CD14-positive monocyte (primary cell): ENCODE measurements around the gene CD22. TPM values are rescaled to one million over a fixed set of nuclear protein-coding genes. Genes with fewer than 3 reads are reported as not detected.

ENCODE experiments used
- DNase-seq, 3 donors: peaks; one replicate each; pipeline ENCODE4 v3.0.0-alpha.2; 2011 to 2022
- H2AFZ ChIP-seq: 2 replicates; pipeline ENCODE4 v1.6.0; 2012; ENCODE audit warnings: mild to moderate bottlenecking, low read depth, low read length, inconsistent platforms; ENCODE audit not compliant: insufficient read depth, poor library complexity, severe bottlenecking
- H3K27ac ChIP-seq, 2 donors: 1 replicate in 1 of 2; 2 replicates in 1 of 2; pipeline ENCODE4 v1.5.1; 2012 to 2013; ENCODE audit warnings: low read length in 2 of 2, control low read depth in 1 of 2, inconsistent platforms in 1 of 2, low read depth in 1 of 2, mild to moderate bottlenecking in 1 of 2
- H3K27me3 ChIP-seq, 2 donors: one replicate each; pipeline versions ENCODE4 v1.6.0 to v1.6.1; 2011 to 2013; ENCODE audit warnings: low read length in 2 of 2; ENCODE audit not compliant: control insufficient read depth in 2 of 2, insufficient read depth in 2 of 2
- H3K36me3 ChIP-seq, 2 donors: replicated peaks in 1 of 2; 1 replicate in 1 of 2; 2 replicates in 1 of 2; pipeline versions ENCODE4 v1.5.1 to v1.6.1; 2012 to 2013; ENCODE audit warnings: low read length in 2 of 2, control low read depth in 1 of 2, inconsistent platforms in 1 of 2, mild to moderate bottlenecking in 1 of 2; ENCODE audit not compliant: insufficient read depth in 2 of 2, control insufficient read depth in 1 of 2
- H3K4me1 ChIP-seq, 2 donors: 1 replicate in 1 of 2; 2 replicates in 1 of 2; pipeline versions ENCODE4 v1.5.1 to v1.6.1; 2012 to 2013; ENCODE audit warnings: low read length in 2 of 2, control low read depth in 1 of 2, inconsistent platforms in 1 of 2, mild to moderate bottlenecking in 1 of 2, moderate library complexity in 1 of 2; ENCODE audit not compliant: insufficient read depth in 2 of 2, control insufficient read depth in 1 of 2
- H3K4me2 ChIP-seq: replicated peaks from 2 replicates; pipeline ENCODE3; 2012; ENCODE audit warnings: low read length, moderate library complexity, mild to moderate bottlenecking; ENCODE audit not compliant: poor library complexity, severe bottlenecking; ENCODE audit errors: extremely low read depth
- H3K4me3 ChIP-seq, 3 experiments: fragments of 200-600 bp in 1 of 3; sonication (generic) in 1 of 3; replicated peaks in 1 of 3; 1 replicate in 2 of 3; 2 replicates in 1 of 3; pipeline ENCODE4 v1.5.1; 2011 to 2013; ENCODE audit warnings: low read length in 3 of 3, mild to moderate bottlenecking in 3 of 3, control low read depth in 2 of 3, low read depth in 2 of 3, inconsistent platforms in 1 of 3, moderate library complexity in 1 of 3
- H3K79me2 ChIP-seq: 2 replicates; pipeline ENCODE4 v1.6.0; 2012; ENCODE audit warnings: mild to moderate bottlenecking, control low read depth, inconsistent platforms, low read length, moderate library complexity; ENCODE audit not compliant: insufficient read depth
- H3K9ac ChIP-seq: 2 replicates; pipeline ENCODE4 v1.6.0; 2017; ENCODE audit warnings: low read length, mild to moderate bottlenecking; ENCODE audit not compliant: insufficient read depth, poor library complexity, severe bottlenecking
- H3K9me3 ChIP-seq, 2 donors: replicated peaks in 1 of 2; 1 replicate in 1 of 2; 2 replicates in 1 of 2; pipeline versions ENCODE4 v1.5.1 to v1.6.1; 2012 to 2013; ENCODE audit warnings: low read length in 2 of 2, control low read depth in 1 of 2; ENCODE audit not compliant: control insufficient read depth in 1 of 2, insufficient read depth in 1 of 2
- H4K20me1 ChIP-seq: 2 replicates; pipeline ENCODE4 v1.6.0; 2012; ENCODE audit warnings: mild to moderate bottlenecking, low read length, control low read depth, moderate library complexity; ENCODE audit not compliant: insufficient read depth
- H3K27ac Mint-ChIP-seq, 7 donors: one replicate each; pipeline ENCODE4 v1.8.0; 2020; ENCODE audit warnings: mild to moderate bottlenecking in 7 of 7, mixed read lengths in 7 of 7, moderate library complexity in 6 of 7, inconsistent platforms in 2 of 7
- H3K27me3 Mint-ChIP-seq, 3 donors: one replicate each; pipeline ENCODE4 v1.8.0; 2021 to 2022; ENCODE audit warnings: low read depth in 3 of 3, mild to moderate bottlenecking in 3 of 3, mixed read lengths in 3 of 3, moderate library complexity in 3 of 3, inconsistent platforms in 1 of 3
- H3K36me3 Mint-ChIP-seq, 2 donors: one replicate each; pipeline ENCODE4 v1.8.0; 2020; ENCODE audit warnings: mixed read lengths in 2 of 2, inconsistent platforms in 1 of 2, mild to moderate bottlenecking in 1 of 2
- H3K4me1 Mint-ChIP-seq: one replicate; pipeline ENCODE4 v1.8.0; 2020; ENCODE audit warnings: mild to moderate bottlenecking, mixed read lengths
- H3K4me3 Mint-ChIP-seq, 2 donors: one replicate each; pipeline ENCODE4 v1.8.0; 2020; ENCODE audit warnings: mild to moderate bottlenecking in 2 of 2, mixed read lengths in 2 of 2, moderate library complexity in 1 of 2
- H3K9me3 Mint-ChIP-seq, 7 donors: one replicate each; pipeline ENCODE4 v1.8.0; 2020 to 2022; ENCODE audit warnings: mixed read lengths in 7 of 7, mild to moderate bottlenecking in 6 of 7, moderate library complexity in 6 of 7, inconsistent platforms in 2 of 7
- WGBS: methylation state at CpG from one replicate; pipeline ENCODE4 v1.1.5; 2013; ENCODE audit warnings: missing lambda C conversion rate; ENCODE audit not compliant: insufficient coverage; 5-methylcytosine and 5-hydroxymethylcytosine counted together
- intact Hi-C, 2 donors: fragments of 100-400 bp; cut with micrococcal nuclease; formaldehyde crosslinking; loops; one replicate each; pipeline versions ENCODE4 v1.15.0 to v1.15.1; 2023
- polyA plus RNA-seq, 3 donors: library from polyadenylated mRNA; depleted of rRNA in 1 of 3; unstranded in 2 of 3; stranded (reverse) in 1 of 3; fragments of 300-500 nt in 2 of 3; fragments of >200 nt in 1 of 3; fragmentation: Illumina TruSeq in 2 of 3; gene quantifications; 1 replicate in 2 of 3; 2 replicates in 1 of 3; pipeline ENCODE4 v1.2.3, GENCODE V29; 2012 to 2021
- TF ChIP-seq, protein P1 (sequence below): fragments of 200-600 bp; IDR thresholded peaks from one replicate; pipeline ENCODE4 v1.8.0; 2022; ENCODE audit warnings: antibody characterized with exemption, mild to moderate bottlenecking

The CD22 gene
- polyA plus RNA-seq, 3 donors = 0.24 to 4.8 (median 0.88) TPM

DNA sequence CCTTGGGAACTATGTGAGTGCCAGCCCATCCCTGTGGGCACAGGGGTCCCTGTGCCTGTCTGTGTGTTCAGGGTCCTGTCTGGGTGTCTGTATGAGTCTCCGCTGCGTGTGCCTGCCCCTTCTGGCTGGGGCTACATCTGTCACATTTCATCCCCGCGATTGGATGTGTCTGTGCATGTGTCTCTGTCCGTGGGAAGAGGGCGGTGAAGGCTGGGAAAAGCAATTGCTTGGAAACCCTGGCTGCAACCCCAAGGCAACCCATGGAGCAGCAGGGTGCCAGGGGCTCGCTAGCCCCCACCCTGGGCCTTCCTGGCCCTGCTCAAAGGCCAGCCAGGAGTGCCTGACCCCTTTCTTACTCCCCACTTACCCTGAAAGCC is 35.6 kb upstream of the CD22 start:
- Histone ChIP-seq H2AFZ (no peak overlapping the region), H3K27ac (no peak overlapping the region), H3K36me3 (no peaks in the 10 kb centered on the region), H3K9me3 (no peaks in the 10 kb centered on the region), H3K9ac (no peak overlapping the region), H4K20me1 (no peaks in the 10 kb centered on the region), H3K79me2 (no peaks in the 10 kb centered on the region), H3K4me1 (peaks cover 12 to 13% of the 10 kb centered on the region in 2 donors), H3K27me3 (peaks cover 0 to 7% of the 10 kb centered on the region in 2 donors), H3K4me2 (no peak overlapping the region), H3K4me3 (no peak overlapping the region)
- H3K27ac Mint-ChIP-seq = no peak overlapping the region
- H3K4me1 Mint-ChIP-seq = peaks cover 13% of the 10 kb centered on the region
- no peaks in the 10 kb centered on the region for H3K36me3 Mint-ChIP-seq
- DNase-seq = no peak
- TF ChIP-seq, protein P1, sequence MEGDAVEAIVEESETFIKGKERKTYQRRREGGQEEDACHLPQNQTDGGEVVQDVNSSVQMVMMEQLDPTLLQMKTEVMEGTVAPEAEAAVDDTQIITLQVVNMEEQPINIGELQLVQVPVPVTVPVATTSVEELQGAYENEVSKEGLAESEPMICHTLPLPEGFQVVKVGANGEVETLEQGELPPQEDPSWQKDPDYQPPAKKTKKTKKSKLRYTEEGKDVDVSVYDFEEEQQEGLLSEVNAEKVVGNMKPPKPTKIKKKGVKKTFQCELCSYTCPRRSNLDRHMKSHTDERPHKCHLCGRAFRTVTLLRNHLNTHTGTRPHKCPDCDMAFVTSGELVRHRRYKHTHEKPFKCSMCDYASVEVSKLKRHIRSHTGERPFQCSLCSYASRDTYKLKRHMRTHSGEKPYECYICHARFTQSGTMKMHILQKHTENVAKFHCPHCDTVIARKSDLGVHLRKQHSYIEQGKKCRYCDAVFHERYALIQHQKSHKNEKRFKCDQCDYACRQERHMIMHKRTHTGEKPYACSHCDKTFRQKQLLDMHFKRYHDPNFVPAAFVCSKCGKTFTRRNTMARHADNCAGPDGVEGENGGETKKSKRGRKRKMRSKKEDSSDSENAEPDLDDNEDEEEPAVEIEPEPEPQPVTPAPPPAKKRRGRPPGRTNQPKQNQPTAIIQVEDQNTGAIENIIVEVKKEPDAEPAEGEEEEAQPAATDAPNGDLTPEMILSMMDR = no peak
- H3K4me3 Mint-ChIP-seq = no peak overlapping the region
- peaks cover 0 to 2% (median 0%) of the 10 kb centered on the region in 7 donors for H3K9me3 Mint-ChIP-seq
- 83% methylated on average over 7 of the region's 7 CpGs for WGBS
- peaks cover 10 to 17% (median 15%) of the 10 kb centered on the region in 3 donors for H3K27me3 Mint-ChIP-seq
- intact Hi-C loops = no loop called here

DNA sequence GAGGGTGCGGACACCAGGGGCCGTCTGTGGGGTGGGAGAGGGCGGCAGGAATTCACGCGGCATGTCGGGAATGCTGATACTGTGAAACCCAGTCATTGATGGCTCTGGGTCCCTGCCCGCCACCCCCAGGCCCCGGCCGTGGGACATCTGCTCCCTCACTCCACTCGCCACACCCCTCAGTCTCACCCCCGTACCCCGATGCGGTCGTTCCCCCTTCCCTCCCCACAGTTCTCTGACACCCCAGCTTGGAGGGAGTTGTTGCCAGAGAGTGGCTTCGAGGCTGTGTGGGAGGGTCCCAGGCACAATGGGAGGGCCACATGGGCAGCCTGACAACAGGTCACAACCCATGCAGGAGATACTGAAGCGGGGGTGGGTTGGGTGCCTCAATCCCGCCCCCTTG is 35.2 kb upstream of the CD22 start:
- no peaks in the 10 kb centered on the region for H4K20me1 ChIP-seq
- intact Hi-C loops = no loop called here
- no peak overlapping the region for H3K27ac Mint-ChIP-seq

More for the DNA sequence above, 35.2 kb upstream of the CD22 start:
- H3K79me2 ChIP-seq = no peaks in the 10 kb centered on the region
- peaks cover 10 to 17% (median 15%) of the 10 kb centered on the region in 3 donors for H3K27me3 Mint-ChIP-seq
- 90% methylated on average over 3 of the region's 17 CpGs for WGBS
- no peak overlapping the region for H3K4me3 Mint-ChIP-seq
- no peaks in the 10 kb centered on the region for H3K9me3 ChIP-seq
- peaks cover 0 to 7% of the 10 kb centered on the region in 2 donors for H3K27me3 ChIP-seq
- H3K9me3 Mint-ChIP-seq = peaks cover 0 to 2% (median 0%) of the 10 kb centered on the region in 7 donors
- H3K4me1 ChIP-seq = peaks cover 12 to 13% of the 10 kb centered on the region in 2 donors
- no peak overlapping the region for H3K4me2 ChIP-seq
- no peaks in the 10 kb centered on the region for H3K36me3 Mint-ChIP-seq
- H3K4me3 ChIP-seq = no peak overlapping the region
- H3K9ac ChIP-seq = no peak overlapping the region
- H3K27ac ChIP-seq = no peak overlapping the region
- no peak overlapping the region for H2AFZ ChIP-seq
- TF ChIP-seq, protein P1 = no peak
- H3K4me1 Mint-ChIP-seq = peaks cover 13% of the 10 kb centered on the region
- no peaks in the 10 kb centered on the region for H3K36me3 ChIP-seq
- no peak for DNase-seq
